GM21515 (cell line): Measurements from ENCODE around the gene RALGDS.

ENCODE experiments used
- ATAC-seq: cut with Tn5 transposase; IDR thresholded peaks from one replicate; pipeline ENCODE4 v1.9.1; 2021; ENCODE audit not compliant: unreplicated experiment

RALGDS gene

GRCh38 chr9:133137451-133138231 lies 16.6 kb upstream of the RALGDS start:
- ATAC-seq: no peak

- no peak for ATAC-seq
These were observed 14.2 kb upstream of the RALGDS start for GRCh38 chr9:133135146-133135745.

- no peak for ATAC-seq
These were observed 13.5 kb upstream of the RALGDS start for GRCh38 chr9:133134388-133135145.

GRCh38 chr9:133133681-133134387 lies 12.8 kb upstream of the RALGDS start:
- peak; percentile 78 for ATAC-seq

- ATAC-seq: no peak
These were observed 11.1 kb upstream of the RALGDS start for GRCh38 chr9:133132174-133132573.

- ATAC-seq: no peak
These were observed 10.5 kb upstream of the RALGDS start for GRCh38 chr9:133131506-133131905.

- ATAC-seq: no peak
These were observed 9.7 kb upstream of the RALGDS start for GRCh38 chr9:133130685-133131244.

GRCh38 chr9:133129001-133129795 lies 8.2 kb upstream of the RALGDS start:
- no peak for ATAC-seq

- ATAC-seq: no peak
These were observed 7.1 kb upstream of the RALGDS start for GRCh38 chr9:133128152-133128551.

GRCh38 chr9:133127340-133127981 lies 6.4 kb upstream of the RALGDS start:
- ATAC-seq: no peak

- ATAC-seq: no peak
These were observed 5.8 kb upstream of the RALGDS start for GRCh38 chr9:133126697-133127339.

- ATAC-seq: no peak
These were observed 5.1 kb upstream of the RALGDS start for GRCh38 chr9:133125941-133126696.

GRCh38 chr9:133124907-133125275 lies 3.9 kb upstream of the RALGDS start:
- ATAC-seq: no peak

GRCh38 chr9:133124123-133124906 lies 3.3 kb upstream of the RALGDS start:
- no peak for ATAC-seq

- no peak for ATAC-seq
These were observed 2.0 kb upstream of the RALGDS start for GRCh38 chr9:133122935-133123611.

GRCh38 chr9:133122605-133122934 lies 1.5 kb upstream of the RALGDS start:
- no peak for ATAC-seq

- no peak for ATAC-seq
These were observed 993 bp upstream of the RALGDS start for GRCh38 chr9:133121915-133122550.
